Loucy (cell line): ENCODE results near the gene TRNP1.

ENCODE experiments used
- CTCF ChIP-seq: fragments of 200-600 bp; sonication (generic); conservative IDR thresholded peaks from 2 replicates; pipeline ENCODE4 v1.5.1; 2014; ENCODE audit warnings: mild to moderate bottlenecking, antibody characterized with exemption, low read length
- EZH2phosphoT487 ChIP-seq: fragments of 200-600 bp; IDR thresholded peaks from 2 replicates; pipeline ENCODE4 v1.6.1; 2018; ENCODE audit warnings: antibody characterized with exemption, mild to moderate bottlenecking, moderate library complexity, borderline replicate concordance

GRCh38 chr1:26959722-26960624 lies 33.5 kb upstream of the TRNP1 start, which contains the start of gene KDF1:
- TF ChIP-seq CTCF (no peak), EZH2phosphoT487 (no peak)
